Head of caudate nucleus (tissue), 42 donors: Measurements from ENCODE around the gene TEDC2.

ENCODE experiments used
- DNase-seq, 42 donors: peaks; one replicate each; pipeline versions ENCODE4 v3.0.0 to v3.0.0-alpha.2; 2020 to 2021; ENCODE audit warnings: mixed read lengths in 7 of 42
- intact Hi-C: fragments of 100-400 bp; cut with DNase I; formaldehyde crosslinking; loops from one replicate; pipeline ENCODE4 v1.15.0; 2022

Gene TEDC2

GRCh38 chr16:2485811-2486507 lies 26.1 kb downstream of the TEDC2 start:
- no peak for DNase-seq
- intact Hi-C loops: no loop called here

DNA sequence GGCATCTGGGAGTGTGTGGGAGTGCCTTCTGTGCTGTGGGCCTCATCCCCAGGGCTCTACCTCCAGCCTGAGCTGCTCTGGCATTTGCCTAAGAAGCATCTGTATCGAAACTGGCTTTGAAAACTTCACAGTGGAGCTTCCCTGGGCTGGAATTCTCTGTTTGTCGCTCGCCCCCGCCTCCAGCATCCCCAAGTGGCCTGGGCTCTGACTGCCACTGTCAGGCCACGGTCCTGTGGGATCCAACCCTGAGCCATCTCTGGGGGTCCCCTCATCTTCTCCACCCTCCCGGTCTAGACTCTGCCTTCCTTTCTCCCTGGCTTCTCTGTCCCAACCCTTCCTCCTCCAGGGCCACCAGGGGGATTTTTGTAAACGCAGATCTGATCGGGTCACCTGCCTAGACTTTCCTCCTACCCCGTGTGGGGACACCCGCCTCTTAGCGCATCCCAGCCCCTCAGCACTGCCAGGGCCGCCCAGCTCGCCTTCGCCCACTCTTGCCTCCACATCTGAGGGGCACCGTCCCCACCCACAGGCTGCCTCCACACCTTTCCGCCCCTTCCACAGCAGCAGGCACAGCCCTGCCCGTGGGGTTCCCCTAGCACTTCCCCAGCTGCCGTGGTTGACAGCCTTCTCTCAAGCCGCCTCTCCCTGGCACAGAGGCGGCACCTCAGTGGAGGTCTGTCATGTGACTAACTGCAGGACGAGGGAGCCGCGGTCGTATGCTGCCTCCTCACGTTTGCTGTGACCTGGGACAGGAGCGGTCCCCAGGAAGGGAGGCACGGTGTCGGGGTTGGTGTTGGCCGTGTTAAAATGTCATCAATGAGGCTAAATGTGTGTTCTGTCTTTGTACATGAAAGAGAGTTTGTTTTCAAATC lies 27.0 kb downstream of the TEDC2 start:
- intact Hi-C loops: no loop called here
- DNase-seq: peak in 40 of 42 donors; percentile 41 to 83 (median 66)

DNA sequence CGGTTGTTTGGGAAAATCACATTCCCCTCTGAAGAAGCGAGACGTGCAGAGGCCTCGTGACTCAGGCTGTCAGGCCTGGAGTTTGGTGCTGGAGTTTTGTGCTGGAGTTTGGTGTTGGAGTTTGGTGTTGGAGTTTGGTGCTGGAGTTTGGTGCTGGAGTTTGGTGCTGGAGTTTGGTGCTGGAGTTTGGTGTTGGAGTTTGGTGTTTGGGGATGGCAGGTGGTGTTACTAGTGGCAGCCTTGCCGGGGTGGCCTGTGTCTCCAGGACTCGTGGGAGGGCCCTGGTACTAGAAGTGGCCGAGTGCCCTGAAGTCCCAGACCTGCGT lies 27.6 kb downstream of the TEDC2 start:
- intact Hi-C loops: no loop called here
- DNase-seq: peak in 1 of 42 donors; percentile 31

GRCh38 chr16:2487903-2488531 lies 28.1 kb downstream of the TEDC2 start:
- intact Hi-C loops: no loop called here
- DNase-seq: peak in 1 of 42 donors; percentile 27

GRCh38 chr16:2489581-2489980 lies 29.7 kb downstream of the TEDC2 start:
- intact Hi-C loops: no loop called here
- no peak for DNase-seq

DNA sequence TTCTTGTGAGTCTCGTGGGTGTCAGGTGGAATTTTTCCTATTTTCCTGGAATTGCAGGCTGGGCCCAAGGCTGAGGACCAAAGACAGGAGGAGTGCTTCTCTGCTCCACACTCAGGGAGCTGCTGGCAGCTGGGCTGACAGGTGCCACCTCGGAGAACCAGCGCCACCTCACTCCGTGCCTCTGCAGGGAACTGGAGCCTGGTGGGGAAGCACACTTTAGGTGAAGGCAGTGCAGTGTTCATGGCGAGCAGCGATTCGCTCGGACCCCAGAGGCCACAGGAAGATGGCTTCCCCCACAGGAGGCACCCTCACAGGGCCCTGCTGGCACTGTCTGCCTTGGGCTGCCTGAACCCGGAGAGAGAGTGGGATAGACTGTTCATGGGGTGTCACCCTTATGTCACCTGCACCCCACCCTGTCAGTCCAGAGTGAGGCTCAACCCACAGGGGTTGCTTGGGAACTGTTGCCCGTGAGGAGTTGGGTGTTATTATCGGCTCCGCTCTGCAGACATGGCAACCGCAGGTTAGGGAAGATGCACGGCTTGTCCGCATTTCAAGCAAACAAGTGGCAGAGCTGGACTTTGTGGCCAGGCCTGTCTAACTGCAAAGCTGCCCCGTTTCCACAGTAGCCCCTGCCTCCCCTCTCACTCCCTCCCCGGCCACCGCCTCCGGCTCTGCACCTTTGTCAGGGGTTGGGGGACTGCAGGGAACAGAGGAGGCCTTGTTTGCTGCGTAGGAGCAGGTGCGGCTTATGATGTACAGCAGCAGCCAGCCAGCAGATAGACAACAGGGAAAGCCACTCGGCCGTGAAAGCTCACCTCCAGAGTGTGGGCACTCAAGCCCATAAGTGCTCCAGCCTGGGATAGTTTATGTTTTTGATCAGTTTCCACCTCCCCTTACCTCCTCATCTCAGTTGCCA lies 30.5 kb downstream of the TEDC2 start:
- DNase-seq: peak in 7 of 42 donors; percentile 49 to 75 (median 65)
- intact Hi-C loops: no loop called here

GRCh38 chr16:2492292-2492691 lies 32.4 kb downstream of the TEDC2 start:
- DNase-seq: no peak
- intact Hi-C loops: no loop called here

DNA sequence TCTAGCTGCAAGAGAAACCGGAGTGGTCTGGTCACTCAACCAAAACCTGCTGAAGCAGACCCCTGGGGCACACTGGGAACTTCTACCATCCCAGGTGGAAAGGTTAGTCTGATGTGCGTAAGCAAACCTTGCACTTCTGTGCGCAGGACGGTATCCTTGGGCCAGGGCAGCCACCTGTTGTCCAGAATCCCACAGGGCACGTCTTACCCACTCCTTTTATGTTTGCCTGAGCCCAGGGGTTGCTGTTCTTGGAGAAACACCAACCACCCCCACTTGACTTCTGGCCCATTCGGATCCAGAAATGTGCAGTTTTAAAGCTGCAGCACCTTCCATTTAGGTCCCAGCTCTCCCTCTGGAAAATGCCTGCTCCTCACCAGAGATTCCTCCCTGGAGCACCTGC lies 33.7 kb downstream of the TEDC2 start:
- DNase-seq: no peak
- intact Hi-C loops: no loop called here

DNA sequence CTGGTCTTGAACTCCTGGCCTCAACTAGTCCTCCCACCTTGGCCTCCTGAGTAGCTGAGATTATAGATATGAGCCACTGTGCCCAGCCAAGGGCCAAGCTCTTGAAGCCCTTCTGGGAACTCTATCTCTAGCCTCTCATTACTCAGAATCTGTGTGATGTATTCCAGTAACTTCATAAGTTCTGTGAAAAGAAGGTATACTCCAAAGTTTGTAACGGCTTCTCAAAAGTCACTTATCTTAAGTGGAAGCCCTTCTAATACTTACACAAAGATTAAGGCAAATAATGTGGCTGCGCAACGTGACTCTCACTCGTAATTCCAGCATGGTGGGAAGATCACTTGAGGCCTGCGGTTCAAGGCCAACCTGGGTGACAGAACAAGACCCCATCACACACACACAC lies 34.7 kb downstream of the TEDC2 start:
- DNase-seq: no peak
- intact Hi-C loops: no loop called here

DNA sequence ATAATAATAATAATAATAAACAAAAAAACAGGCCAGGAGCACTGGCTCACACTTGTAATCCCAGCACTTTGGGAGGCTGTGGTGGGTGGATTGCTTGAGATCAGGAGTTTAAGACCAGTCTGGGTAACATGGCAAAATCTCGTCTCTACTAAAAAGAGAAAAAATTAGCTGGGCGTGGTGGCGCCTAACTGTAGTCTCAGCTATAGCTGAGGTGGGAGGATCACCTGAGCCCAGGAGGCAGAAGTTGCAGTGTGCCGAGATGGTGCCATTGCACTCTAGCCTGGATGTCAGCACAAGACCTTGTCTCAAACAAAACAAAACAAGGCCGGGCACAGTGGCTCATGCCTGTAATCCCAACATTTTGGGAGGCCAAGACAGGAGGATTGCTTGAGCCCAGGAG lies 35.1 kb downstream of the TEDC2 start:
- DNase-seq: peak in 3 of 42 donors; percentile 46 to 72 (median 58)
- intact Hi-C loops: no loop called here

- no peak for DNase-seq
- intact Hi-C loops: no loop called here
These were observed 36.6 kb downstream of the TEDC2 start for GRCh38 chr16:2496223-2497115.

DNA sequence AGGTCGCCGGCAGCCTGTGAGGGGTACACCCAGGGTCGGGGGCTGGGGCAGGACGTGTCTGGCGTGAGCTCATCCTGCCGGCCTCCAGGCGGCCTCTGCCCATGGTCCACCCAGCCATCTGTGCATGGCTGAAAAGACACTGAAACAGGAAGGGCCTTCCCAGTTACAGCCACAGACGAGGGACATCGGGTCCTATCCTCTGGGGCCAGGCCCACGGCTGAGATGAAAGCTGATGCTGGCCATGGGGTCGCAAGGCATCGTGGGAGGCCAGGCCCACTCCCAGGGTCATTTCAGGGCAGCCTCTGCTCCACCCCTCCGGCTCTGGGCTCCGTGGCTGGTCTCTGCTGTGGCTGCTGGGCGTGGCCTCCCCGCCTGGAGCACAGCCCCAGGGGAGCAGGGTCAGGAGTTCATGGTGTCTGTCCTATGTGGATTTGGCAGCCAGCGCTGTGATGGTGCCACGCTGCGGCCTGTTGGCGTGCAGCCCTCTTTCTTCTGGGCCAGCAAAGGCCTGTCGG lies 37.3 kb downstream of the TEDC2 start:
- intact Hi-C loops: no loop called here

GRCh38 chr16:2497695-2498484 lies 38.0 kb downstream of the TEDC2 start:
- intact Hi-C loops: no loop called here
- DNase-seq: no peak

More for the DNA sequence above, 37.3 kb downstream of the TEDC2 start:
- DNase-seq: peak in 1 of 42 donors; percentile 13

- intact Hi-C loops: no loop called here
- no peak for DNase-seq
These were observed 38.8 kb downstream of the TEDC2 start for GRCh38 chr16:2498531-2499253.

- intact Hi-C loops: no loop called here
- DNase-seq: no peak
These were observed 39.5 kb downstream of the TEDC2 start for GRCh38 chr16:2499454-2499853.

DNA sequence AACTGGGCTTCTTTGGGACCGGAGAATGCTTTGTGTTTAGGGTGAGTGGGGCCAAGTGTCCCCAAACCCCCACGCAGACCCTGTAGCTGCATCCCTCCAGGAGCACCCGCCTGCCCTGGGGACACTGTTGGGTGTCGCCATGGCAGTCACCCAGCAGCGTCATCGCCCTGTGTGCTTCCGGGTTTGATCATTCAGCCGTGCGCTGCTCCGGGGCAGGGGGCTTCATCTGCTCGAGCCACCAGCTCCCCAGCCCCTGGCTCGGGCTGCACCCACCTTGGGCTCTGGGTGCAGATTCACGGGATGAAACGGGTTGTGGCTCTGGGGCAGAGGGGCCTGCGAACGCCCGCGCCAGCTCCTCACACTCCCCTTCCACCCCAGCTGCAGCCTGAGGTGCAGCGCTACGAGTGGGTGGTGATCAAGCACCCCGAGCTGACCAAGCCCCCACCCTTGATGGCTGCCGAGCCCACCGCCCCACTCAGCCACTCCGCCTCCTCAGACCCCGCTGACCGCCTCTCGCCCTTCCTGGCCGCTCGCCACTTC lies 40.1 kb downstream of the TEDC2 start:
- no peak for DNase-seq
- intact Hi-C loops: loop anchor here (5.0 to 10.0 kb wide), 2 partner anchors 75 to 158 kb away; partner anchors contain the start of genes ABCA3 and CCNF
